A549 (cell line): ENCODE data around the gene PPHLN1. TPM values are rescaled to one million over a fixed set of nuclear protein-coding genes. Genes with fewer than 3 reads are reported as not detected.

Source experiments
- ATAC-seq, 2 experiments: fragments of 200-7000 bp in 1 of 2; fragments of >200 bp in 1 of 2; cut with Nextera tagmentation in 1 of 2; cut with Tn5 transposase in 1 of 2; 3 replicates each; pipeline versions ENCODE4 v1.8.0 to v1.9.1; 2018 to 2020; ENCODE audit warnings: mild to moderate bottlenecking in 1 of 2, moderate library complexity in 1 of 2
- CTCF ChIA-PET: fragments of 300-600 bp; sonication (Branson Sonifier 250); formaldehyde crosslinking; extraction: SDS; loops from one replicate; lab custom pipeline; 2021; ENCODE audit warnings: antibody characterized with exemption, inconsistent platforms; lab: Yijun Ruan, JAX
- POLR2A ChIA-PET: fragments of 350-600 bp; formaldehyde crosslinking; extraction: SDS; loops from one replicate; lab custom pipeline; 2021; ENCODE audit warnings: antibody characterized with exemption, inconsistent platforms; lab: Yijun Ruan, JAX
- DNase-seq, 2 experiments: peaks; one replicate each; pipeline versions ENCODE4 v3.0.0 to v3.0.0-alpha.2; 2011 to 2016; ENCODE audit warnings: low read depth in 1 of 2, low spot score in 1 of 2
- FAIRE-seq: peaks from 2 replicates; lab custom pipeline; 2011; peaks lifted over from hg19 to GRCh38; lab: Jason Lieb, UNC
- H3K27ac ChIP-seq, 2 experiments: fragments of >200 bp; sonication (Bioruptor Twin); formaldehyde crosslinking; 3 replicates each; pipeline ENCODE4 v1.5.1; 2016 to 2017
- H3K4me1 ChIP-seq: fragments of >200 bp; sonication (Bioruptor Twin); formaldehyde crosslinking; 3 replicates; pipeline ENCODE4 v1.6.1; 2016
- H3K4me2 ChIP-seq: fragments of >200 bp; sonication (Bioruptor Twin); formaldehyde crosslinking; 3 replicates; pipeline ENCODE4 v1.6.1; 2016
- H3K4me3 ChIP-seq: fragments of >200 bp; sonication (Bioruptor Twin); formaldehyde crosslinking; 3 replicates; pipeline ENCODE4 v1.5.1; 2016
- H3K9me3 ChIP-seq: fragments of >200 bp; sonication (Bioruptor Twin); formaldehyde crosslinking; 3 replicates; pipeline ENCODE4 v1.6.1; 2016
- BHLHE40 ChIP-seq: IDR thresholded peaks from 2 replicates; pipeline ENCODE4 v1.6.1; 2012; ENCODE audit warnings: low read depth, low read length, inconsistent platforms
- CBX8 ChIP-seq: fragments of 200-600 bp; sonication (generic); IDR thresholded peaks from 2 replicates; pipeline ENCODE4 v1.6.1; 2016
- CEBPB ChIP-seq, 2 experiments: fragments of >200 bp in 1 of 2; sonication (Bioruptor Twin) in 1 of 2; formaldehyde crosslinking in 1 of 2; IDR thresholded peaks; 2 replicates each; pipeline ENCODE4 v1.6.1; 2012 to 2016
- CHD4 ChIP-seq: fragments of 200-600 bp; sonication (generic); IDR thresholded peaks from 2 replicates; pipeline ENCODE4 v1.6.1; 2016; ENCODE audit warnings: antibody characterized with exemption, mild to moderate bottlenecking, borderline replicate concordance
- EP300 ChIP-seq, 2 experiments: fragments of >200 bp; sonication (Bioruptor Twin); formaldehyde crosslinking; IDR thresholded peaks; 2 replicates in 1 of 2; 3 replicates in 1 of 2; pipeline ENCODE4 v1.6.1; 2016 to 2017
- ESRRA ChIP-seq: fragments of 150-350 bp; IDR thresholded peaks from 2 replicates; pipeline ENCODE4 v1.6.1; 2014; ENCODE audit warnings: mild to moderate bottlenecking, low read length, borderline replicate concordance
- FOSB ChIP-seq: fragments of 250-450 bp; sonication (Bioruptor Pico); IDR thresholded peaks from 2 replicates; pipeline ENCODE4 v1.5.0; 2020; ENCODE audit warnings: mild to moderate bottlenecking, moderate library complexity
- HDAC2 ChIP-seq: fragments of 200-600 bp; sonication (generic); IDR thresholded peaks from 2 replicates; pipeline ENCODE4 v1.6.1; 2016
- HES2 ChIP-seq: fragments of >200 bp; sonication (Bioruptor Twin); formaldehyde crosslinking; IDR thresholded peaks from 2 replicates; pipeline ENCODE4 v1.6.1; 2016
- HEYL ChIP-seq: fragments of 250-450 bp; sonication (Bioruptor Pico); IDR thresholded peaks from 2 replicates; pipeline ENCODE4 v1.8.0; 2021; ENCODE audit warnings: mild to moderate bottlenecking, moderate library complexity
- HOXB5 ChIP-seq: fragments of 250-450 bp; sonication (Bioruptor Pico); IDR thresholded peaks from 2 replicates; pipeline ENCODE4 v1.5.0; 2020; ENCODE audit warnings: mild to moderate bottlenecking, moderate library complexity
- JUN ChIP-seq, 2 experiments: fragments of >200 bp; sonication (Bioruptor Twin); formaldehyde crosslinking; IDR thresholded peaks; 2 replicates in 1 of 2; 3 replicates in 1 of 2; pipeline ENCODE4 v1.6.1; 2016 to 2017
- KDM5A ChIP-seq: fragments of 200-600 bp; sonication (generic); IDR thresholded peaks from 2 replicates; pipeline ENCODE4 v1.6.1; 2016; ENCODE audit warnings: antibody characterized with exemption, mild to moderate bottlenecking
- PHF8 ChIP-seq: fragments of 200-600 bp; sonication (generic); IDR thresholded peaks from 2 replicates; pipeline ENCODE4 v1.6.1; 2016; ENCODE audit warnings: low read depth, mild to moderate bottlenecking, antibody characterized with exemption, moderate library complexity, borderline replicate concordance
- RCOR1 ChIP-seq: fragments of 150-350 bp; IDR thresholded peaks from 2 replicates; pipeline ENCODE4 v1.6.1; 2014; ENCODE audit warnings: antibody characterized with exemption, low read length, low read depth
- TFCP2L1 ChIP-seq: fragments of 250-450 bp; sonication (Bioruptor Pico); IDR thresholded peaks from 2 replicates; pipeline ENCODE4 v1.5.0; 2021; ENCODE audit warnings: mild to moderate bottlenecking
- ZC3H11A ChIP-seq: fragments of 450-650 bp; IDR thresholded peaks from 2 replicates; pipeline ENCODE4 v1.6.1; 2014; ENCODE audit warnings: antibody characterized with exemption, mild to moderate bottlenecking
- WGBS: methylation state at CpG from one replicate; pipeline ENCODE4 v1.1.6; 2017; ENCODE audit errors: missing lambda C conversion rate; 5-methylcytosine and 5-hydroxymethylcytosine counted together
- polyA plus RNA-seq, 4 experiments: library from polyadenylated mRNA; depleted of rRNA in 3 of 4; stranded (reverse); fragments of >200 nt; fragmentation: RNase III in 1 of 4; extraction: RNeasy Plus Mini Kit Qiagen cat#74134 plus additional on column Dnase treatment in 1 of 4; gene quantifications; 2 replicates in 3 of 4; 3 replicates in 1 of 4; pipeline ENCODE4 v1.2.3, GENCODE V29; 2011 to 2017
- TF ChIP-seq, protein P1 (sequence below): fragments of 250-450 bp; sonication (Bioruptor Pico); IDR thresholded peaks from 2 replicates; pipeline ENCODE4 v1.5.0; 2020; ENCODE audit warnings: low read depth, mild to moderate bottlenecking, moderate library complexity
- TF ChIP-seq, protein P2 (sequence below): IDR thresholded peaks from 2 replicates; pipeline ENCODE4 v1.6.1; 2012

PPHLN1 gene
- polyA plus RNA-seq, 2 of the 4 experiments (the other 2 are of a cell fraction), result 55.5 to 135 TPM

- TF ChIP-seq HOXB5 (CRISPR knock-in tag), result no peak
- TF ChIP-seq, protein P1, sequence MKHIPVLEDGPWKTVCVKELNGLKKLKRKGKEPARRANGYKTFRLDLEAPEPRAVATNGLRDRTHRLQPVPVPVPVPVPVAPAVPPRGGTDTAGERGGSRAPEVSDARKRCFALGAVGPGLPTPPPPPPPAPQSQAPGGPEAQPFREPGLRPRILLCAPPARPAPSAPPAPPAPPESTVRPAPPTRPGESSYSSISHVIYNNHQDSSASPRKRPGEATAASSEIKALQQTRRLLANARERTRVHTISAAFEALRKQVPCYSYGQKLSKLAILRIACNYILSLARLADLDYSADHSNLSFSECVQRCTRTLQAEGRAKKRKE (CRISPR knock-in tag), result no peak
- TF ChIP-seq RCOR1, result no peak
- no peak for TF ChIP-seq CHD4
- TF ChIP-seq PHF8, result no peak
These were observed 36.1 kb downstream of the PPHLN1 start (continued) for GRCh38 chr12:42361909-42362646.

- FAIRE-seq (no peak), ATAC-seq (no peak), DNase-seq (no peak)
- POLR2A ChIA-PET, result no interaction called here
- Histone ChIP-seq H3K4me3 (no peak overlapping the region), H3K9me3 (no peaks in the 10 kb centered on the region), H3K27ac (no peak overlapping the region), H3K4me1 (no peaks in the 10 kb centered on the region), H3K4me2 (no peak overlapping the region)
- CTCF ChIA-PET, result interaction anchor here (2.3 kb wide), 1 partner anchor 9 kb away, joined by 7 read pairs; no protein-coding TSS in a partner anchor
- TF ChIP-seq HEYL (CRISPR knock-in tag) (no peak), ZC3H11A (no peak)
These were observed 36.8 kb downstream of the PPHLN1 start for GRCh38 chr12:42362647-42363260.

DNA sequence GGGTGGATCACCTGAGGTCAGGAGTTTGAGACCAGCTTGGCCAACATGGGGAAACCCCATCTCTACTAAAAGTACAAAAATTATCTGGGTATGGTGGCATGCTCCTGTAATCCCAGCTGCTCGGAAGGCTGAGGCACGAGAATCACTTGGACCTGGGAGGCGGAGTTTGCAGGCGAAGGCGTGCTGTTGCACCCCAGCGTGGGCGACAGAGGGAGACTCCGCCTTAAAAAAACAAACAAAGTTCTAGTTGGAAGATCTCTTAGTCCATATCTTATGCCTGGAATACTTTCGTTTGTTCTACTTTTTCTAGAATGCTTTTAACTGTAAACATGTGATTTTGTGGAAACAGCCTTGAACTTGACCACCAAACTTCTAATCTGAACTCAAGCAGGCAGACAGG, 38.7 kb downstream of the PPHLN1 start:
- WGBS, result 76% methylated on average over 9 of the region's 9 CpGs

DNA sequence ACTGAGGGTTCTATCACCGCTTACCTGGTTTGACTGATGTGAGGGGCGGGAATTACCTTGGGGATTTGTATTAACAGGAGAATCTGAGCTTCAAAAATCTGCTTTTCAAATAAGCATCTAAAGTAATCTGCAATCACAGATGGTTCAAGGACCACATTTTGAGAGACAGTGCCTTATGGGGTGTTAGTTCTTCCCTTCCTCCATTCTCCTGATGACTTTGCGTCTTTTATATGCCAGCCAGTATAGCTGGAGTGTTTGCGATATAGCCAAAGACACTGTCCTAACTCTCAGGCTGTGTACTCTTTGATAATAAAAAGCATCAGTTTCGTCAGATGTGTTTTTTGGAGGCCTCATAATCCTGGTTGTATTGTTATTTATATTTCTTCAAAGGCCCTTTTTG, 39.5 kb downstream of the PPHLN1 start:
- Histone ChIP-seq H3K4me3 (no peak overlapping the region), H3K27ac (no peak overlapping the region), H3K9me3 (no peaks in the 10 kb centered on the region), H3K4me1 (no peaks in the 10 kb centered on the region), H3K4me2 (no peak overlapping the region)
- ChIA-PET POLR2A (no interaction called here), CTCF (interaction anchor here (0.6 kb wide), 3 partner anchors 23 to 271 kb away, joined by 3 to 5 read pairs (median 4); no protein-coding TSS in a partner anchor)
- no peak for DNase-seq
- no peak for ATAC-seq
- no peak for FAIRE-seq
- WGBS, result 92% methylated on average over 5 of the region's 5 CpGs
- TF ChIP-seq FOSB (CRISPR knock-in tag), result no peak
- no peak for TF ChIP-seq PHF8
- TF ChIP-seq CEBPB (IDR thresholded peaks at IDR 0.05), result no peak
- TF ChIP-seq JUN (IDR thresholded peaks at IDR 0.05), result no peak
- TF ChIP-seq ESRRA, result no peak
- TF ChIP-seq HES2, result no peak
- no peak for TF ChIP-seq CBX8
- TF ChIP-seq TFCP2L1 (CRISPR knock-in tag), result no peak
- no peak for TF ChIP-seq BHLHE40
- TF ChIP-seq HDAC2, result no peak
- TF ChIP-seq, protein P2, sequence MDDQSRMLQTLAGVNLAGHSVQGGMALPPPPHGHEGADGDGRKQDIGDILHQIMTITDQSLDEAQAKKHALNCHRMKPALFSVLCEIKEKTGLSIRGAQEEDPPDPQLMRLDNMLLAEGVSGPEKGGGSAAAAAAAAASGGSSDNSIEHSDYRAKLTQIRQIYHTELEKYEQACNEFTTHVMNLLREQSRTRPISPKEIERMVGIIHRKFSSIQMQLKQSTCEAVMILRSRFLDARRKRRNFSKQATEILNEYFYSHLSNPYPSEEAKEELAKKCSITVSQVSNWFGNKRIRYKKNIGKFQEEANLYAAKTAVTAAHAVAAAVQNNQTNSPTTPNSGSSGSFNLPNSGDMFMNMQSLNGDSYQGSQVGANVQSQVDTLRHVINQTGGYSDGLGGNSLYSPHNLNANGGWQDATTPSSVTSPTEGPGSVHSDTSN, result no peak
- TF ChIP-seq KDM5A, result no peak

More for the DNA sequence above, 38.7 kb downstream of the PPHLN1 start:
- FAIRE-seq, result no peak
- ChIA-PET POLR2A (no interaction called here), CTCF (interaction anchor here (0.6 to 2.3 kb wide), 4 partner anchors 7 to 270 kb away, joined by 3 to 7 read pairs (median 4); no protein-coding TSS in a partner anchor)
- no peak overlapping the region for H3K4me2 ChIP-seq
- no peak overlapping the region for H3K4me3 ChIP-seq
- no peak for TF ChIP-seq HDAC2
- no peak for TF ChIP-seq EP300 (IDR thresholded peaks at IDR 0.05)
- no peaks in the 10 kb centered on the region for H3K9me3 ChIP-seq
- no peaks in the 10 kb centered on the region for H3K4me1 ChIP-seq
- no peak overlapping the region for H3K27ac ChIP-seq
- no peak for ATAC-seq
- no peak for DNase-seq
